ENCODE results near the gene IFT81.

IFT81 gene, protein sequence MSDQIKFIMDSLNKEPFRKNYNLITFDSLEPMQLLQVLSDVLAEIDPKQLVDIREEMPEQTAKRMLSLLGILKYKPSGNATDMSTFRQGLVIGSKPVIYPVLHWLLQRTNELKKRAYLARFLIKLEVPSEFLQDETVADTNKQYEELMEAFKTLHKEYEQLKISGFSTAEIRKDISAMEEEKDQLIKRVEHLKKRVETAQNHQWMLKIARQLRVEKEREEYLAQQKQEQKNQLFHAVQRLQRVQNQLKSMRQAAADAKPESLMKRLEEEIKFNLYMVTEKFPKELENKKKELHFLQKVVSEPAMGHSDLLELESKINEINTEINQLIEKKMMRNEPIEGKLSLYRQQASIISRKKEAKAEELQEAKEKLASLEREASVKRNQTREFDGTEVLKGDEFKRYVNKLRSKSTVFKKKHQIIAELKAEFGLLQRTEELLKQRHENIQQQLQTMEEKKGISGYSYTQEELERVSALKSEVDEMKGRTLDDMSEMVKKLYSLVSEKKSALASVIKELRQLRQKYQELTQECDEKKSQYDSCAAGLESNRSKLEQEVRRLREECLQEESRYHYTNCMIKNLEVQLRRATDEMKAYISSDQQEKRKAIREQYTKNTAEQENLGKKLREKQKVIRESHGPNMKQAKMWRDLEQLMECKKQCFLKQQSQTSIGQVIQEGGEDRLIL

DNA sequence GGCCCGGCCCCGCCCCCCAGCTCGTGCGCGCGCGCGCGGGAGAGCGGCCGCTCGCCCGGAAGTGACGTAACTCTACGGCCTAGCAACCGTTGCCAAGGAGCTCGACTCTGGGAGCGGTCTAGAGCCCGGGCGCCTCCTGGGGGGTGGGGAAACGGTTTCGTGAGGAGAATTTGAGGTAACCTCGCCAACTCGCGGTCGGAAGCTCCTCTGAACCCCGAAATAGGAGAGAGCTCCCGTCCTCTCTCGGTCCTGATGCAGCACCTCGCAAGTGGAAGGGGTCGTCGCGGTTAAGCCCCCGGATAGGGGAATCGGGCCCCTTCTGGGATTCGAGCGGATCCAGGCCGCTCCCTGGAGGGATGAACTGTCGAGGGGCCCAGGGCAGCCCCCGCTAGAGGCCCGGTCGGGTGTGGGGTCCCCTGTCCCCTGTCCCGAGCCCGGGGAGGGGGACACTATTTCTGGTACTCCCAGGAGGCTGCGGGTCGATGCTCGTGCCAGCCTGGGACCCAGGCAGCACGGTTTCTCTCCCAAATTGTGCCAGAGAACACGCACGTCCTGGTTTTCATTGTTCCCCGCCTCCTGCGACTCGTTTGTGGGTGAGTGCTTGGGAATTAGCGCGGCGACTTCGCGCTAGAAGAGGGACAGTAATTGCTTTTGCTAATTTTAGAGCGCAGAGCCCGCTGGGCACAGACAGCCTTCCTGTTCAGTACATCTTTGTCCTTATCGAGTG, at the start of gene IFT81:
Gene IFT81, plus strand, starts transcription at position 89 of the 727 bp plus-strand sequence. CDS start 3,024 bp downstream, outside the sequence.
- TF ChIP-seq GATA3 (IDR thresholded peaks at IDR 0.05; ENCODE audit: low read depth, low read length) (no peak), GATA2 (IDR thresholded peaks at IDR 0.05; ENCODE audit: low read depth, low read length) (no peak)

DNA sequence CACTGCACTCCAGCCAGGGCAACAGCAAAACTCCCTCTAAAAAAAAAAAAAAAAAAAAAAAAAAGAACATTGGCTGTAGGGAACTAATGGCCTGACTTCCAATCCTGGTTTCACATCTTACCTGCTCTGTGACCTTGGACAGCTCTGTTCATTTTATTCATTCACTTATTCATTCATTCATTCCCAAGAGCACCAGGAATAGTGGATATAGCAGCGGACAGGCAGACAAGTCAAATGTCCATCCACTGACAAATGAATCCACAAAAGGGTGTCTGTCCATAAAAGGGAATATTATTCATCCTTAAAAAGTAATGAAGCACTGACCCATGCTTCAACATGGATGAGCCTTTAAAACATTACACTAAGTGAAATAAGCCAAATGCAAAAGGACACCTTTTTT, 48.3 kb upstream of the IFT81 start:
- TF ChIP-seq GATA2 (IDR thresholded peaks at IDR 0.05; ENCODE audit: low read depth, low read length) (no peak), GATA3 (IDR thresholded peaks at IDR 0.05; ENCODE audit: low read depth, low read length) (no peak)

DNA sequence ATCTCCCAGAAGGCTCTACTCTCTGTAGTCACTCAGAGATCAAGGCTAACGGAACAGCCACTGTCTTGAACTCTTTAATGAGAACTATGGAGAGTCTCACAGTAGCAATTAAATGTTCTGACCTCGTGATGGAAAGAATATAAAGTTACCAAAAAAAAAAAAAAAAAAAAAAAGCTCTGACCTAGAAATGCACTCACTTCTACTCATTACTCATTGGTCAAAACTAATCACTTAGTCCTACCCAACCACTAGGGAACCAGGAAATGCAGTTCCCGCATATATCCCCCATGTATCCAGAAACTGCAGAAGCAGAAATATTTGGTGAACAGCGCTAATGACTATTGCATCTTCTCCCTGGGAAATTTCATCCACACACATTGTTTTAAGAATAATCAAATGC, 46.4 kb upstream of the IFT81 start:
- TF ChIP-seq GATA2 (IDR thresholded peaks at IDR 0.05; ENCODE audit: low read depth, low read length): no peak
- no peak for TF ChIP-seq GATA3 (IDR thresholded peaks at IDR 0.05; ENCODE audit: low read depth, low read length)

DNA sequence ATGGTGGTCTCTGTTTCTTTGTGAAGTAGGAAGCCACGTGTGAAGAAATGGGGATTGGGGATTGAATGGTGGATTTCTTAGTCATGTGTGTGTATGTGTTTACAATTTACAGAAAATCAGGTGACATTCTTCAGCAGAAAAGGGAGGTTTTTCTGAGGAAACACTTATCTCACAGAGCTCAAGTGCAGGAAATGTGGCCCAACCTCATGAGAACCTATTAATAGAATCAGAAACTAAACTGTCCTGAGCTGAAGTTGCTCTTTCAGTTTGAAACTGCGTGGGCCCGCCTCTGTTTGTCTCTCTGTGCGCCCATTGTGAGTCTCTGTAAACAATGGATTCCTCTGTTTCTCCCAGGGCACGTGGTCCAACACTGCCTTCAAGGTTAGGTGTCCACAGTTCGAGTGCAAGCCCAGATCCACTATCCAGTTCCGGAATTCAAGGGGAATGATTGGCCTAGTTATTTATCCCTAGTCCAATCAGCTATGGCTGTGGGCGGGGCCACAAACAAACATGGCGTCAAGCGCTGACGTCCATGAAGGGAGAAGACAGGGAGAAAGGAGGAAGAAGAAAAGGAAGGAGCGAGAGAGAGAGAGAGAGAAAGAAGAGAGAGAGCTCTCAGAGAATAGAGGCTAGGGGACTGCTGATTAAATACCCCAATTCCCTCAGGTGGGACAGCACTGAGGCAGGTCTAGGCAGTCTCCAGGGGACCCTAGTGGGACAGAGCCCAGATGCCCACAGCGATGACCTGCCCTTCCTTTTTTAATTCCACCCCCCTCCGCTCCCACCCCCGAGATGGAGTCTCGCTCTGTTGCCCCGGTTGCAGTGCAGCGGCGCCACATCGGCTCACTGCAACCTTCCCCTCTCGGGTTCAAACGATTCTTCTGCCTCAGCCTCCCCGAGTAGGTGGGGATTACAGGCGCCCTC, 44.4 kb upstream of the IFT81 start:
- TF ChIP-seq GATA3 (IDR thresholded peaks at IDR 0.05; ENCODE audit: low read depth, low read length) (no peak), GATA2 (IDR thresholded peaks at IDR 0.05; ENCODE audit: low read depth, low read length) (no peak)

DNA sequence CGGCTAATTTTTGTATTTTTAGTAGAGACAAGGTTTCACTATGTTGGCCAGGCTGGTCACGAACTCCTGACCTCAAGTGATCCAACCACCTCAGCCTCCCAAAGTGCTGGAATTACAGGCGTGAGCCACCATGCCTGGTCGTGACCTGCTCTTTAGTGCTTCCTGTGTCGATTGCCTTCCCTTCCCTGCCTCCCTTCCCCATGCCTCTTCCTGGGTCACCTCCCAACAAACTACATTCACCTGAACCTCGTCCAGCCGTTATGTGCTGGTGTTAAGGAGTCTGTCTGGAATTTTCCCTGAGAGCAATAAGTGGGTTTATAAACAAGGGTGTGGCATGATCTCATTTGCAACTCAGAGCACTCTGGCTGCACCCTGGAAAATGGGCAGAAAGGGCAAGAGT, 43.7 kb upstream of the IFT81 start:
- TF ChIP-seq GATA3 (IDR thresholded peaks at IDR 0.05; ENCODE audit: low read depth, low read length) (no peak), GATA2 (IDR thresholded peaks at IDR 0.05; ENCODE audit: low read depth, low read length) (no peak)

DNA sequence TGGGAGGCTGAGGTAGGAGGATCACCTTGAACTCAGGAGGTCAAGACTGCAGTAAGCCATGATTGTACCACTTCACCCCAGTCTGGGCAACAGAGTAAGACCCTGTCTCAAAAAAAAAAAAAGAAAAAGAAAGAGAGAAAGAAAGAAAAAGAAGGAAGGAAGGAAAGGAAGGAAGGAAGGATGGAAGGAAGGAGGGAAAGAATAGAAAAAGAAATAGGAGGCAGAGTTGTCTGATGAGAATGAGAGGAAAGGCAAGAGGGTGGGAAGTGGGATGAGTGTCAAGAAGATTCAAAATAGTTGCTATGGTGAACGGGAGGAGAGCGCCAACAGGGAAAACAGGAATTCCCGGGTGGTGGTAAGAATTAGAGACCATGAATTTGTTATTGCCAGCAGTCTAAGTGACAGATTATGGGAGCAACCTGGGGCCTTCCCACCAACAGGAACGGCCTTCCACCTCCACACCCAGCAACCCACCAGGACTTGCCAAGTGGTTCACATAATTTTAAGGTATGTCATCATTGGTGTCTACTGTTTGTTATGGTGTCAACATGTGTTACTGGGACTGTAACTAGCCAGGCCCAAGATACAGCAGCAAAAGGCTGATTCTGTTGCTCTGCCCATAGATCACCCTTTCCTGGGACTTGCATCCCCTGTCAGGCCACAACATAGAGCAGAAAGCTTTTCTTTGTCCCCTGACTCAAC, 39.7 kb upstream of the IFT81 start:
- no peak for TF ChIP-seq GATA3 (IDR thresholded peaks at IDR 0.05; ENCODE audit: low read depth, low read length)
- TF ChIP-seq GATA2 (IDR thresholded peaks at IDR 0.05; ENCODE audit: low read depth, low read length): no peak

DNA sequence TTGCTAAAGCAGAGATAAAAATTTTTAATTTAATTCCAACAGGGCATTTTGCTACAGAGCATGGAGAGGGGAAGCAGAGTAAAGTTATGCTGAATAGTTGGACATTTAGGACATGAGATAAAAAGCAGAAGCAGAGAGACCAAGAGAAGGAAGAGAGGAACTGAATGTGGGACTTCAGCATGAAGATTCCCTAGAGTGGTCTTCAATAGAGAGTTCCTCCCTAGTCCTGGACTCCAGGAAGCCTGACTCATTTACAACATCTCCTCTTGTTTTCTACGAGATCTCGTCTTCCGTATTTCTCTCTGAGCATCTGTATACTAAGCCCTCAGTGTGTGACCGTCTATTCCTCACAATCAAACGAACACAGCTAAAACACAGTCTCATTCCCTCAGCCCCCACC, 35.2 kb upstream of the IFT81 start:
- no peak for TF ChIP-seq GATA3 (IDR thresholded peaks at IDR 0.05; ENCODE audit: low read depth, low read length)
- TF ChIP-seq GATA2 (IDR thresholded peaks at IDR 0.05; ENCODE audit: low read depth, low read length): no peak

DNA sequence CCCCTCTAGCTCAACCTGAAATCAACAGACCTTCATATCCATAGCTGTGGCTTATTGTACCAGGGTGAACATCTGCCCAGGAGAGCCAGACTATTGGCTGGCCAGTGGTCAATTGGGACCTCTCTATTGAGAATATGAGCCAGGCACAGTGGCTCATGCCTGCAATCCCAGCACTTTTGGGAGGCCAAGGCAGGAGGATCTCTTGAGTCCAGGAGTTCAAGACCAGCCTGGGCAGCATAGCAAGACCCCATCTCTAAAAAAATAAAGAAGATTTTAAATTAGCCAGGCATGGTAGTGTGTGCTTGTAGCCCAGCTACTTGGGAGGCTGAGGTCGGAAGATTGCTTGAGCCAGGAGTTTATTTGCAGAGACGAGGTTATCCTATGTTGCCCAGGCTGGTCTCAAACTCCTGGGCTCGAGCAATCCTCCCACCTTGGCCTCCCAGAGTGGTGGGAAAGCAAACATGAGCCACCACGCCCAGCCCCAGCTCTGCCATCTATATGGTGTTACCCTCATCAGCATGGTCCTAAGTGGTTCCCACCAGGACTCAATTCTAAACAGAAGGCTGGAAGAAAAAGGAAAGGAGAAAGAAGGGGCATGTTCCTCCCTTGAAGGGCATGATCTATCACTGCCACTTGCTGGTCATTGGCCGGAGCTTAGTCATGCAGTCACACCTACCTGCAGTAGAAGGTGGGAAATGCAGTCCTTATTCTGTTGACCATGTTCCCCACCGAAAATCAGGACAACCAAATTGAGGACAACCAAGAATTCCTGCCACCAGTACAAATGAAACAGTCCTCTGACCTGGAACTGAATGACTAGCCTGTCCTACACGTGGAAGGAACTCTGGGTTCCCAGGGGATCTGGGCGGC, 33.7 kb upstream of the IFT81 start:
- TF ChIP-seq GATA2 (IDR thresholded peaks at IDR 0.05; ENCODE audit: low read depth, low read length) (no peak), GATA3 (IDR thresholded peaks at IDR 0.05; ENCODE audit: low read depth, low read length) (no peak)

DNA sequence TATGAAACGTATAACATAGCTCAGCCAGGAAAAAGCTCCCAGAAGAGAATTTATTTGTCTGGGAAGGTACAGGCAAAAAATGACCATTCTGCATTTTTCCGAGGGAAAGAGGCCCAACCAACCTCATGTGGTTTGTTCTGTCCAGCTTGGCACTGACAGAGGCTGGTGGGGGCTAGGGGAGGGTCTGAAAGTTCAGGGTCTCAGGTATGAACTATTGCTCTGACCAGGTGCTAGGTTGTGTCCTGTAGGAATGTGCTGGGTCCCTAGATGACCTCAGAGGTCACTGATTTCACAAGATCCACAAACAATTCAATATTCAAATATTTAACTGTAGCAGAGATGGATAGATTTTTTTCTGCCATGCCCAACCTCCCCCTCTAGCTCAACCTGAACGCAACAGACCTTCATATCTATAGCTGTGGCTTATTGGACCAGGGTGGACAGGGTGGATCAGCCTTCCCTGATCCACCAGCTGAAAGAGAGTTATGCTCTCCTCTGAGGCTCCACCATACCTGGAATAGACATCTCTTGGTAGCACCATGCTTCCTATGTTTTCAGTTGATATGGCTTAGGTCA, 32.9 kb upstream of the IFT81 start:
- TF ChIP-seq GATA3 (IDR thresholded peaks at IDR 0.05; ENCODE audit: low read depth, low read length) (no peak), GATA2 (IDR thresholded peaks at IDR 0.05; ENCODE audit: low read depth, low read length) (no peak)

DNA sequence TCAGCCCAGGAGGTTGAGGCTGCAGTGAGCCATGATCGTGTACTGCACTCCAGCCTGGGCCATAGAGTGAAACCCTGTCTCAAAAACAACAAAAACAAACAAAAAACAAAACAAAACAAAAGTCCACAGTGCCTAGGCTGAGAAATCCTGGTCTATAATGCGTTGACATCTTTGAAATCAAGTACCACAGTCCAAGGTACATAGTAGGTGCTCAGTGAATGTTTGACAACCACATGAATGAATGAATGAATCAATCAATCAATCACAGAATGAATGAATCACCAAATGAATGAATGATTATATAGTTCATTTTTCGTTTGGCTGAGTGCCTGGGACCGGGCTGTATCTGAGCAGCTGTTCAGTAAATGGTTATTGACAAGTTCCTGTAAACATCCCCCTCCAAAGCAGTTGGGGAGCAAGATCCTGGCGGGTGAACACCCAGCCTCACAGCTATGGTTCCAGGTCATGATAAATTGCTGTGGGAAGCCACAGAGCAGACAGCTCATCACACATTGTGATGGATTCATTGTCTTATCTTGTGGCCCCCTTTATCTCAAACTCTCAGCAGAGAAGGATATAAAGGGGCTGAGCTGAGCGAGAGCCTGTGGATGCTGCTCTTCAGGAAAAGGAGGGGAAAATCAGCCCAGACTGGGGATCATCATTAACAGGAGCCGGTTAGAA, 30.4 kb upstream of the IFT81 start:
- no peak for TF ChIP-seq GATA3 (IDR thresholded peaks at IDR 0.05; ENCODE audit: low read depth, low read length)
- TF ChIP-seq GATA2 (IDR thresholded peaks at IDR 0.05; ENCODE audit: low read depth, low read length): no peak

DNA sequence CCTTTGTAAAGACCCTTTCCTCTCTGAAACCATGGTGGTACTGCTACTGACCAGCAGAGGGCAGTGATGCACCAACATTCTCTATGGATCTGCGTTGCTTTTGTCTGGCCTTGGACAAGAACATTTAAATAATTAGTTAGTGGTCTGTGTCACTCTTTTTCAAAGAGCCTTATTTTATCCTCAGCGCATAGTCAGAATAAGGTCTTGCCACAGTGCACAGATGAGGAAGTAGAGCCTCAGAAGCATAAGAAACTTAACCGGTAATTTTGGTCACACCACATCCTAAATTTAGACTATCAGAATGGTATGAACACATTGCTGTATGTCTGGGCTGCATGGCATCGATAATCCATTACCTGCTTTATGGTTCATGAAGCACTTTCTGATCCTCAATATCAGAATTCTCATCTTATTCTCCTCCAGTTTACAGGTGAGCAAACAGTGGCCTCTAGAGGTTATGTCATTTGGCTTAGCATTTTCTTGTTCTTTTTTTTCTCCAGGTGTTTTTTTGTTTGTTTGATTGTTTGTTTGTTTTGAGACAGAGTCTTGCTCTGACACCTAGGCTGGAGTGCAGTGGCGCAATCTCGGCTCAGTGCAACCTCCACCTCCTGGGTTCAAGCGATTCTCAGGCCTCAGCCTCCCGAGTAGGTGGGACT, 23.7 kb upstream of the IFT81 start:
- no peak for TF ChIP-seq GATA3 (IDR thresholded peaks at IDR 0.05; ENCODE audit: low read depth, low read length)
- no peak for TF ChIP-seq GATA2 (IDR thresholded peaks at IDR 0.05; ENCODE audit: low read depth, low read length)

Data from SH-SY5Y (cell line).